Fibroblast of skin of right biceps (primary cell): ENCODE results near the gene PLD6.
A peak's percentile ranks its signal among the peaks of the same experiment; 100 is the strongest.
"Not testable (repeated sequence)": the region's sequence is repeated elsewhere in the genome, so short reads cannot be mapped to it uniquely, and the experiment has no call there.

Experiments
- DNase-seq: peaks from one replicate; pipeline ENCODE4 v3.0.0-alpha.2; 2013

The PLD6 gene

GRCh38 chr17:17206124-17206912 is at the start of gene PLD6:
PLD6 (minus strand) TSS chr17:17206333; CDS start chr17:17206286, 47 bp downstream.
- peak; percentile 60 for DNase-seq

GRCh38 chr17:17255689-17256088 is 49.6 kb upstream of the PLD6 start:
- not testable (repeated sequence) for DNase-seq

GRCh38 chr17:17254036-17254435 is 47.9 kb upstream of the PLD6 start:
- DNase-seq = no peak

GRCh38 chr17:17253406-17253805 is 47.3 kb upstream of the PLD6 start:
- DNase-seq = no peak

GRCh38 chr17:17252149-17252661 is 46.1 kb upstream of the PLD6 start:
- no peak for DNase-seq

- DNase-seq = no peak
Measured at GRCh38 chr17:17246879-17247278, 40.7 kb upstream of the PLD6 start.

- no peak for DNase-seq
Measured at GRCh38 chr17:17243163-17243562, 37.0 kb upstream of the PLD6 start.

GRCh38 chr17:17242246-17242645 is 36.1 kb upstream of the PLD6 start:
- no peak for DNase-seq

- no peak for DNase-seq
Measured at GRCh38 chr17:17241656-17242055, 35.5 kb upstream of the PLD6 start.

- no peak for DNase-seq
Measured at GRCh38 chr17:17239832-17240231, 33.7 kb upstream of the PLD6 start.

GRCh38 chr17:17237026-17237799 is 31.1 kb upstream of the PLD6 start, which contains the start of gene FLCN:
FLCN (minus strand) TSS chr17:17237168; CDS start chr17:17228137, 9,031 bp downstream.
- peak; percentile 89 for DNase-seq

GRCh38 chr17:17236295-17237025 is 30.3 kb upstream of the PLD6 start:
- peak; percentile 37 for DNase-seq

- peak; percentile 15 for DNase-seq
Measured at GRCh38 chr17:17235212-17236174, 29.4 kb upstream of the PLD6 start.

- DNase-seq = no peak
Measured at GRCh38 chr17:17232303-17232621, 26.1 kb upstream of the PLD6 start.

- DNase-seq = no peak
Measured at GRCh38 chr17:17231621-17232302, 25.6 kb upstream of the PLD6 start.

GRCh38 chr17:17229416-17230384 is 23.6 kb upstream of the PLD6 start:
- no peak for DNase-seq

- DNase-seq = no peak
Measured at GRCh38 chr17:17228521-17229279, 22.6 kb upstream of the PLD6 start.

GRCh38 chr17:17227608-17228520 is 21.7 kb upstream of the PLD6 start:
- no peak for DNase-seq
